ENCODE data around the gene OTUD3. TPM values are rescaled to one million over a fixed set of nuclear protein-coding genes. Genes with fewer than 3 reads are reported as not detected.

OTUD3 gene, protein sequence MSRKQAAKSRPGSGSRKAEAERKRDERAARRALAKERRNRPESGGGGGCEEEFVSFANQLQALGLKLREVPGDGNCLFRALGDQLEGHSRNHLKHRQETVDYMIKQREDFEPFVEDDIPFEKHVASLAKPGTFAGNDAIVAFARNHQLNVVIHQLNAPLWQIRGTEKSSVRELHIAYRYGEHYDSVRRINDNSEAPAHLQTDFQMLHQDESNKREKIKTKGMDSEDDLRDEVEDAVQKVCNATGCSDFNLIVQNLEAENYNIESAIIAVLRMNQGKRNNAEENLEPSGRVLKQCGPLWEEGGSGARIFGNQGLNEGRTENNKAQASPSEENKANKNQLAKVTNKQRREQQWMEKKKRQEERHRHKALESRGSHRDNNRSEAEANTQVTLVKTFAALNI
- total RNA-seq (1 to 10 TPM; 1.8 to 6.3 (median 4.2) TPM), polyA plus RNA-seq (1 to 10 TPM; 2.3 to 2.8 TPM)
- long read RNA-seq, donor 1, full-length matches to known transcripts = 1 of 3 reads
- long read RNA-seq, donor 1, partial matches to known transcripts = 1 of 3 reads
- long read RNA-seq, donor 1, other reads (novel, unspliced or antisense) = 1 of 3 reads
- long read RNA-seq, donor 2, partial matches to known transcripts = 0 of 1 reads
- long read RNA-seq, donor 2, other reads (novel, unspliced or antisense) = 1 of 1 reads
- long read RNA-seq, donor 3, full-length matches to known transcripts = 2 of 2 reads
- long read RNA-seq, donor 3, partial matches to known transcripts = 0 of 2 reads
- long read RNA-seq, donor 3, other reads (novel, unspliced or antisense) = 0 of 2 reads

- H3K9me3 ChIP-seq = no peaks in the 10 kb centered on the region
- H3K27ac ChIP-seq = peak within 1 kb of the TSS; percentile 67 to 96 (median 92)
- peak within 1 kb of the TSS; percentile 59 to 96 (median 86) for H3K4me3 ChIP-seq
- intact Hi-C loops (cut with DNase I) = no loop called here
- ATAC-seq (peak; percentile 96 to 99 (median 98)), DNase-seq (peak; percentile 95 to 96 (median 96))
- peaks cover 0 to 5% (median 0%) of the 10 kb centered on the region in 9 donors for H3K27me3 ChIP-seq
- peak in 1 of 2 donors; percentile 86 for TF ChIP-seq POLR2A (IDR thresholded peaks at IDR 0.05)
- TF ChIP-seq, protein P1, sequence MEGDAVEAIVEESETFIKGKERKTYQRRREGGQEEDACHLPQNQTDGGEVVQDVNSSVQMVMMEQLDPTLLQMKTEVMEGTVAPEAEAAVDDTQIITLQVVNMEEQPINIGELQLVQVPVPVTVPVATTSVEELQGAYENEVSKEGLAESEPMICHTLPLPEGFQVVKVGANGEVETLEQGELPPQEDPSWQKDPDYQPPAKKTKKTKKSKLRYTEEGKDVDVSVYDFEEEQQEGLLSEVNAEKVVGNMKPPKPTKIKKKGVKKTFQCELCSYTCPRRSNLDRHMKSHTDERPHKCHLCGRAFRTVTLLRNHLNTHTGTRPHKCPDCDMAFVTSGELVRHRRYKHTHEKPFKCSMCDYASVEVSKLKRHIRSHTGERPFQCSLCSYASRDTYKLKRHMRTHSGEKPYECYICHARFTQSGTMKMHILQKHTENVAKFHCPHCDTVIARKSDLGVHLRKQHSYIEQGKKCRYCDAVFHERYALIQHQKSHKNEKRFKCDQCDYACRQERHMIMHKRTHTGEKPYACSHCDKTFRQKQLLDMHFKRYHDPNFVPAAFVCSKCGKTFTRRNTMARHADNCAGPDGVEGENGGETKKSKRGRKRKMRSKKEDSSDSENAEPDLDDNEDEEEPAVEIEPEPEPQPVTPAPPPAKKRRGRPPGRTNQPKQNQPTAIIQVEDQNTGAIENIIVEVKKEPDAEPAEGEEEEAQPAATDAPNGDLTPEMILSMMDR (IDR thresholded peaks at IDR 0.05) = peak; percentile 81 to 98 (median 92)
- peaks cover 0 to 6% (median 0%) of the 10 kb centered on the region in 9 donors for H3K36me3 ChIP-seq
- peaks cover 4 to 35% (median 14%) of the 10 kb centered on the region in 12 donors for H3K4me1 ChIP-seq
- 0 to 1% (median 1%) methylated on average over 48 to 97 of the region's 97 CpGs for WGBS, 4 donors
Measured at GRCh38 chr1:19882111-19883071, at the start of gene OTUD3. TSS of gene OTUD3 (plus strand) at chr1:19882395. CDS start at chr1:19882514, 119 bp downstream.

GRCh38 chr1:19835578-19835977 is 46.6 kb upstream of the OTUD3 start:
- no peak overlapping the region for H3K27ac ChIP-seq
- H3K36me3 ChIP-seq = no peaks in the 10 kb centered on the region
- intact Hi-C loops (cut with DNase I) = no loop called here
- H3K9me3 ChIP-seq = peaks cover 0 to 10% (median 0%) of the 10 kb centered on the region in 12 donors
- H3K4me3 ChIP-seq = no peak overlapping the region
- no peak for ATAC-seq
- TF ChIP-seq POLR2A (IDR thresholded peaks at IDR 0.05) = no peak
- TF ChIP-seq, protein P1 (IDR thresholded peaks at IDR 0.05) = no peak
- H3K4me1 ChIP-seq = no peaks in the 10 kb centered on the region
- WGBS, 4 donors = 87 to 92% (median 90%) methylated on average over 4 of the region's 4 CpGs
- no peak for DNase-seq
- peaks cover 0 to 15% (median 0%) of the 10 kb centered on the region in 9 donors for H3K27me3 ChIP-seq

GRCh38 chr1:19837866-19838265 is 44.3 kb upstream of the OTUD3 start:
- ATAC-seq = no peak
- no peaks in the 10 kb centered on the region for H3K4me1 ChIP-seq
- intact Hi-C loops (cut with DNase I) = no loop called here
- H3K27ac ChIP-seq = no peak overlapping the region
- H3K36me3 ChIP-seq = no peaks in the 10 kb centered on the region
- DNase-seq = no peak
- 50 to 75% (median 60%) methylated on average over 2 of the region's 2 CpGs for WGBS, 4 donors
- TF ChIP-seq POLR2A (IDR thresholded peaks at IDR 0.05) = no peak
- TF ChIP-seq, protein P1 (IDR thresholded peaks at IDR 0.05) = no peak
- H3K4me3 ChIP-seq = no peak overlapping the region
- peaks cover 0 to 6% (median 0%) of the 10 kb centered on the region in 9 donors for H3K27me3 ChIP-seq
- no peaks in the 10 kb centered on the region for H3K9me3 ChIP-seq
